22Rv1 (cell line): ENCODE results near the gene SLC33A1.
A peak's percentile ranks its signal among the peaks of the same experiment; 100 is the strongest.

Source experiments
- H3K27ac ChIP-seq: fragments of 450-650 bp; 2 replicates; pipeline ENCODE4 v1.5.1; 2017
- ZFX ChIP-seq: fragments of 450-650 bp; IDR thresholded peaks from 2 replicates; pipeline ENCODE4 v1.6.1; 2017; ENCODE audit warnings: antibody characterized with exemption, borderline replicate concordance
- TF ChIP-seq, protein P1 (sequence below): fragments of 450-650 bp; IDR thresholded peaks from 2 replicates; pipeline ENCODE4 v1.5.1; 2017; ENCODE audit warnings: mild to moderate bottlenecking

Gene SLC33A1

DNA sequence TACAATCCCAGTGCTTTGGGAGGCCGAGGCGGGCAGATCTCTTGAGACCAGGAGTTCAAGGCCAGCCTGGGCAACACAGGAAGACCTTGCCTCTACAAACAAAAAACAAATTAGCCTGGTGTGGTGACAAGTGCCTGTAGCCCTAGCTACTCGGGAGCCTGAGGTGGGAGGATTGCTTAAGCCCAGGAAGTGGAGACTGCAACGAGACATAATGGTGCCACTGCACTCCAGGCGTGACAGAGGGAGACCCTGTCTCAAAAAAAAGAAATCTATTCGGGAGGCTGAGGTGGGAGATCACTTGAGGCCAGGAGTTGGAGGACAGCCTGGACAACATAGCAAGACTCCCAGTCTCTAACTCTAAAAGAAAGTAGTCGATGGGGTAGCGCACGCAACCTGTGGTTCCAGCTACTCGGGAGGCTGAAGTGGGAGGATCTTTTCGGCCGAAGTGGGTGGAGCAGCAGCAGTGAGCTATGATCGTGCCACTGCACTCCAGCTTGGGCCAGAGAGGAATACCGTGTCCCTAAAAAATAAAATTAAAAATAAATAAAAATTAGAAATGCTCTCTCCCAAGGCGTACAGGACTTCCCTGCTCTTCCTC, 48.9 kb downstream of the SLC33A1 start:
- TF ChIP-seq, protein P1, sequence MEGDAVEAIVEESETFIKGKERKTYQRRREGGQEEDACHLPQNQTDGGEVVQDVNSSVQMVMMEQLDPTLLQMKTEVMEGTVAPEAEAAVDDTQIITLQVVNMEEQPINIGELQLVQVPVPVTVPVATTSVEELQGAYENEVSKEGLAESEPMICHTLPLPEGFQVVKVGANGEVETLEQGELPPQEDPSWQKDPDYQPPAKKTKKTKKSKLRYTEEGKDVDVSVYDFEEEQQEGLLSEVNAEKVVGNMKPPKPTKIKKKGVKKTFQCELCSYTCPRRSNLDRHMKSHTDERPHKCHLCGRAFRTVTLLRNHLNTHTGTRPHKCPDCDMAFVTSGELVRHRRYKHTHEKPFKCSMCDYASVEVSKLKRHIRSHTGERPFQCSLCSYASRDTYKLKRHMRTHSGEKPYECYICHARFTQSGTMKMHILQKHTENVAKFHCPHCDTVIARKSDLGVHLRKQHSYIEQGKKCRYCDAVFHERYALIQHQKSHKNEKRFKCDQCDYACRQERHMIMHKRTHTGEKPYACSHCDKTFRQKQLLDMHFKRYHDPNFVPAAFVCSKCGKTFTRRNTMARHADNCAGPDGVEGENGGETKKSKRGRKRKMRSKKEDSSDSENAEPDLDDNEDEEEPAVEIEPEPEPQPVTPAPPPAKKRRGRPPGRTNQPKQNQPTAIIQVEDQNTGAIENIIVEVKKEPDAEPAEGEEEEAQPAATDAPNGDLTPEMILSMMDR, result no peak
- TF ChIP-seq ZFX, result no peak
- peak overlapping the region; percentile 53; the same call in 1 of the 2 replicates for H3K27ac ChIP-seq

DNA sequence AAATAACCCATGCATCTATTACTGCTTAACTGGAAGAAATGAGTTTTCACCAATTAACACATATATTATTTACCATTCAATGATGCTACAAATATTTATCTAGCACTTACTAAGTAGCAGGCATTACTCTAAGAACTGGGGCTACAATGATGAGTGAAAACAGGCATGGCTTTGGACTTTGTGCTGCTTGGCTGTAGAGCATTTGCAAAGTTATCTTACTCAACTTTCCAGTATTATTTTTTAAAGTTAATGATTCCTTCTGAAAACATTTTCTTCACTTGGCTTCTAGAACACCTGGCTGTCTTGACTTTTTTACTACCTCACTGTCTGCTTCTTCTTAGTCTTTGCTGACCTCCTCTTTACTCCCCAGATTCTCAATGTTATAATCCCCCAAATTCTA, 49.9 kb downstream of the SLC33A1 start:
- no peak overlapping the region for H3K27ac ChIP-seq
- no peak for TF ChIP-seq ZFX
- TF ChIP-seq, protein P1, result no peak

DNA sequence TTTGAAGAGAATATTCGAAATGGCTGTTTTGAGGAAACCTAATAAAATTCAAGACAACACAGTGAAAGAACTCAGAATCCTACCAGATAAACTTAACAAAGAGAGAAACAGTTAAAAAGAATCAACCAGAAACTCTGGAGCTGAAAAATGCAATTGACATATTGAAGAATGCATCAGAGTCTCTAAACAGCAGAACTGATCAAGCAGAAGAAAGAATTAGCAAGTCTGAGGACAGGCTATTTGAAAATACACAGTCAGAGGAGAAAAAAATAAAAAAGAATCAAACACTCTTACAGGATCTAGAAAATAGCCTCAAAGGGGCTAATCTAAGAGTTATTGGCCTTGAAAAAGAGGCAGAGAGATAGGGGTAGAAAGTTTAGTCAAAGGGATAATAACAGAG, 61.7 kb downstream of the SLC33A1 start:
- TF ChIP-seq, protein P1, result no peak
- no peak for TF ChIP-seq ZFX
- no peak overlapping the region for H3K27ac ChIP-seq

DNA sequence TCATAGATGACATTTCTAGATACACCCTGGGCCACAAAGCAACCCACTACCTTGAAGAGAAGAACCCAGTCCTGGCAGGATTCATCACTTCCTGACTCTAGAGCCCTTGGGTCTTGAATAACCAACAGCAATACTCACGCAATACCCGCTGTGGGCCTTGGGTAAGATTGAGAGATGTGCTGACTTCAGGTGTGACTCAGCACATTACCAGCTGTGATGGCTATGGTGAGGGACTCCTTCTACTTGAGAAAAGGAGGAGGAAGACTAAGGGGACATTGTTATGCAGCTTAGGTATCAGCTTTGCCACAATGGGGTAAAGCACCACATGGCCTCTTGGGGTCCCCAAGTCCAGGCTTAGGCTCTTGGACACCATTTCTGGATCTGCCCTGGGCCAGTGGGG, 63.0 kb downstream of the SLC33A1 start:
- TF ChIP-seq, protein P1, result no peak
- no peak for TF ChIP-seq ZFX
- H3K27ac ChIP-seq, result no peak overlapping the region

- H3K27ac ChIP-seq, result no peak overlapping the region
- TF ChIP-seq, protein P1, result no peak
- no peak for TF ChIP-seq ZFX
Observed at GRCh38 chr3:155790272-155790925, 63.8 kb downstream of the SLC33A1 start.

GRCh38 chr3:155785662-155786295, 68.4 kb downstream of the SLC33A1 start:
- TF ChIP-seq, protein P1, result no peak
- no peak for TF ChIP-seq ZFX
- no peak overlapping the region for H3K27ac ChIP-seq

GRCh38 chr3:155782390-155782953, 71.8 kb downstream of the SLC33A1 start:
- peak overlapping the region; percentile 40 for H3K27ac ChIP-seq
- TF ChIP-seq, protein P1, result no peak
- TF ChIP-seq ZFX, result no peak
